HG03108 (cell line): Measurements from ENCODE around the gene PDE1A.
"Not testable (repeated sequence)": the region's sequence is repeated elsewhere in the genome, so short reads cannot be mapped to it uniquely, and the experiment has no call there.

Experiments
- ATAC-seq: cut with Tn5 transposase; IDR thresholded peaks from one replicate; pipeline ENCODE4 v1.9.1; 2021; ENCODE audit warnings: moderate library complexity; ENCODE audit not compliant: unreplicated experiment

PDE1A gene

DNA sequence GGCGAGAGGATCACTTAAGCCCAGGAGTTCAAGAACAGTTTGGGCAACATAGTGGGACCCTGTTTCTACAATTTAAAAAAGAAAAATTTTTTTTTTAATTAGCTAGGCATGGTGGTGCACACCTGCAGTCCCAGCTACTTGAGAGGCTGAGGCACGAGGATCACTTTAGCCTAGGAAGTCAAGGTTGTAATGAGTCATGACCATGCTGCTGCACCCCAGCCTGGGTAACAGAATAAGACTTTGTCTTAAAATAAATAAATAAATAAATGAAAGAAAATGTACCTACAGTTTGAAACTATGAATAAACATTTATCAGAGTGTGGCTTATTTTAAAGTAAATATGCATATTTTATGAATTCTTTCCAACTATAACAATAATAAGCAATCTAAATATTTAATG is 16.7 kb downstream of the PDE1A start:
- ATAC-seq = no peak

GRCh38 chr2:182406221-182406620 is 20.6 kb downstream of the PDE1A start:
- no peak for ATAC-seq

GRCh38 chr2:182404975-182405561 is 21.8 kb downstream of the PDE1A start:
- no peak for ATAC-seq

DNA sequence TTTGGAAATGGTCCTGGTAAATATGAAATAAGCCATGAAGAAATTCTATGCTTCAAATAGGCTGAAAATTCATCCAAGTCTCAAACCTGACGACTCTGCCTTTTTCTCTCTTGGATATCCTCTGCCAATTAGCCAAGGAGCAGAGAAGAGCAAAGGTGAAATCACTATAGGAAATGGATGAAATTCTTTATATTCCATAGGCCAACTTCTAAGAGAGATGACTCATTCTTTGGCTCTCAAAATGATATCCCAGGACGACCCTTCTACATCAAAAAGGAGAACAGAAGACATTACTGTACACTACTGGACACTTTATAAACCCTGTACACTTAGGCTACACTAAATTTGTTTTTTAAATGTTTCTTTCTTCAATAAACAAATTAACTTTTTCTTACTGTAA is 22.7 kb downstream of the PDE1A start:
- no peak for ATAC-seq

- no peak for ATAC-seq
Observed at GRCh38 chr2:182393270-182393760, 33.5 kb downstream of the PDE1A start.

GRCh38 chr2:182391443-182391842 is 35.4 kb downstream of the PDE1A start:
- no peak for ATAC-seq

DNA sequence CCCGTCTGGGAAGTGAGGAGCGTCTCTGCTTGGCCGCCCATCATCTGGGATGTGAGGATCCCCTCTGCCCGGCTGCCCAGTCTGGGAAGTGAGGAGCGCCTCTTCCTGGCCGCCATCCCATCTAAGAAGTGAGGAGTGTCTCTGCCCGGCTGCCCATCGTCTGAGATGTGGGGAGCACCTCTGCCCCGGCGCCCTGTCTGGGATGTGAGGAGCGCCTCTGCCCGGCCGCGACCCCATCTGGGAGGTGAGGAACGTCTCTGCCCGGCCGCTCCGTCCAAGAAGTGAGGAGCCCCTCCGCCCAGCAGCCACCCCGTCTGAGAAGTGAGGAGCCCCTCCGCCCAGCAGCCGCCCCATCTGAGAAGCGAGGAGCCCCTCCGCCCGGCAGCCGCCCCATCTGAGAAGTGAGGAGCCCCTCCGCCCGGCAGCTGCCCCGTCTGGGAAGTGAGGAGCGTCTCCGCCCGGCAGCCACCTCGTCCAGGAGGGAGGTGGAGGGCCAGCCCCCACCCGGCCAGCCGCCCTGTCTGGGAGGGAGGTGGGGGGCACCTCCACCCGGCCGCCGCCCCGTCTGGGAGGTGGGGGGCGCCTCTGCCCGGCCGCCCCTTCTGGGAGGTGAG is 40.5 kb downstream of the PDE1A start:
- not testable (repeated sequence) for ATAC-seq

DNA sequence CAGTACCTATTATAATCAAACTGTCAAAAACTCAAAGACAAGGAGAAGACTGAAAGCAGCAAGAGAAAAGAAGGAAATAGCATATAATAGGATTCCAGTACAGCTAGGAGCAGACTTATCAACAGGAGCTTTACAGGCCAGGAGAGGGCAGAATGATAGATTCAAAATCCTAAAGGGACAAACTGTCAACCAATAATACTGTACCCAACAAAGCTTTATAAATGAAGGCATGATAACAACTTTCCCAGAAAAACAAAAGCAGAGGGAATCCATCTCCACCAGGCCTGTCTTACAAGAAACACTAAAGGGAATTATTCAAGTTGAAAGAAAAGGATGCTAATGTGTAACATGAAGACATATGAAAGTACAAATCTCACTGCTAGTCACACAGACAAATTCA is 42.0 kb downstream of the PDE1A start:
- ATAC-seq = no peak

DNA sequence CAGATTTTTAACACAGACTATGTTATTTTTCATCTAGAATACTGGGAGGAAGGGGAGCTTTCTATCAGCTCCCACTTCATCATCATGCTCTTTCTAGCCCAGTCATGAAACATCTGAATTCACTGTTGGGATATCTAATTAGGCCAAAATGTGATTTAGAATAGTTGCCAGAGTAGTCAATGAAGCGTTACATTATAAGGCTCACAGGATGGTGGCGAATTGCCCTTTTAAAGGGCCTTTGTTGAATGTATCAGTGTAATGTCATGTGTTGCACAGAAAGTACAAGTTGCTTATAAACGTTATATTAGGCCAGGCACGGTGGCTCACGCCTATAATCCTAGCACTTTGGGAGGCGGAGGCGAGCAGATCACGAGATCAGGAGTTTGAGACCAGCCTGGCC is 45.6 kb downstream of the PDE1A start:
- ATAC-seq = no peak

- no peak for ATAC-seq
Observed at GRCh38 chr2:182379241-182379640, 47.6 kb downstream of the PDE1A start.

DNA sequence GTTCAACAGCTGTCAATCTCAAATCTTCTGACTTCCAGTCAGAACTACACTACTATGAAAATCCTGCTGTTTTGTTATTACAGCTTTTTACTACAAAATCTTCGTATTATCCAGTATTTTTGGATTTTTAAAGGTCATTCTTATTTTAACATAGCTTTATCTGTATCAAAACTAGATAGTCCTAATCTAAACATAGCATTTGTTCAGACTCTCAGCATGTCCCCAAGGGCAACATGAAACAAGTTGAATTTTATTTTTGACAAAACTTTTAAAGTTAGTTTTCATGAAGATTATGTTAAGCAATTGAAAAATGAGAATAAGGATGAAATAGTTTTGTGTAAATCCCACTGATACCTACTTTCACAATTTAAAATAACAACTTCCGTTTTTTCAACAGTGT is 48.1 kb downstream of the PDE1A start:
- no peak for ATAC-seq

- ATAC-seq = no peak
Observed at GRCh38 chr2:182377467-182377866, 49.4 kb downstream of the PDE1A start.

GRCh38 chr2:182375862-182376261 is 51.0 kb downstream of the PDE1A start:
- no peak for ATAC-seq

- ATAC-seq = no peak
Observed at GRCh38 chr2:182372661-182373060, 54.2 kb downstream of the PDE1A start.

DNA sequence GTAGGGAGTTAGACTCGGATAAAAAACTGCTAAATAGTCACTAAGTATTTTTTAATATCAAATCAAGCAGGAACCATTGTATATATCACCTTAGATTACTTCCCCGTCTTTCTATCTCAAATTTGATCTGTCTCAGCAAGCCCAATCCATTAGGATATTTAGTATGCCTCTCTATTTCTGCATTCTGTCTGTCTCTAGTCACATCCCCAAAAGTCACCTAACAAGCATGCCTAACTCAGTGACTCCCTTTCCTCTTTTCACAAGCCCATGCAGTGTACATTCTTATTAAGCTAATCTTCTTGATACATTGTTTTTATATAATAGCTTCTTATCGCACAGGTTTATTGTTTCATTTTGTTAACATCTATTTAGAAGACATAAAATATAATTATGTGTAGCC is 57.8 kb downstream of the PDE1A start:
- ATAC-seq = no peak

DNA sequence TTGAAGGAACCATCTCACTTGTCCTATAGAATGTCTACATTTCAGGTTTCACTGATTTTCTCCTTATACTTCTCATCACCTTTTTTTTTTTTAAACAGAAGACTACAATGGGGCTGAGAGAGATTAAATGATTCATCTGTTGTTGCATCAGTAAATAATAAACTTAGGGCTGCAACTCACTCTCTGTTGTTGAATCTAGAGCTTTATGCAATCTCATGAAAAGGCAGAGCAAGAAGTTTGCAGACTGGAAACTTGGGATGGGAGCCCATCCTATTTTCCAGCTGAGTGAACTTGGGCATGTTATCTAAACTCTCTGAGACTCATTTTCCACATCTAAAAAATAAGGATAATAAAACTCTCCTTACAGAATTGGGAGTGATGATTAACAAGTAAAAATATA is 58.4 kb downstream of the PDE1A start:
- no peak for ATAC-seq

GRCh38 chr2:182367401-182367800 is 59.4 kb downstream of the PDE1A start:
- no peak for ATAC-seq

- ATAC-seq = no peak
Observed at GRCh38 chr2:182366628-182367027, 60.2 kb downstream of the PDE1A start.

- no peak for ATAC-seq
Observed at GRCh38 chr2:182365855-182366254, 61.0 kb downstream of the PDE1A start.

- no peak for ATAC-seq
Observed at GRCh38 chr2:182361477-182361876, 65.4 kb downstream of the PDE1A start.

- ATAC-seq = no peak
Observed at GRCh38 chr2:182360663-182361260, 66.1 kb downstream of the PDE1A start.

DNA sequence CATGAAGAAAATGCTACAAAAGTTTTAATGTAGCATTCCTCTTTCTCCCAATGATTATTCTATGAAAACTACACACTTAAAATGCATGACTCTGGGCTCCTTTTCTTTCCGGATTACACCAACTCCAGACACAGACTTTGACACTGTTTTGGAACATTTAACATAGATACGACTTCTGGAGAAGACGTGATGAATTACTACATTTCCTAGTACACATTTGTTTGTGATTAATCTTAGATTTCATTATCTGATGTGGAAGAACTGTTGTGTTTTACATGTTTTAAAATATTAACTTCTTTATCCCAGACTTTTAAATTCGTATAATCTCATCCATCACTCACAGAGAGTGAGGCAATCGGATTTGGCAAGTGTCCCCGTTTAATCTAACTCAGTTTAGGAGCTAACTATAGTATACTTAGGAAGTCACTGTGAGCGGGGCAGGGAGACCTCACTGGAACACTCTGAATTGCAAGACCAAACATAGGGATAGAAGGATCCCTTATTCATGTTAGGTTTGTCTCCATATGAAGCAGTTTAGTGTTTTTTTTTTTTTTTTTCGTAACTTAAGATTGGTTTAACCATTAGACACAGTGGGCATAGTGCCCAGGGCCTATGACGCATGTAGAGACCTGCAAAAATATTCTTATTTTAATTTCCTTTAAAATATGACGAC is 66.7 kb downstream of the PDE1A start:
- ATAC-seq = no peak
